Mesothelial cell of epicardium (in vitro differentiated cells): ENCODE results near the gene LAMA3. TPM values are rescaled to one million over a fixed set of nuclear protein-coding genes. Genes with fewer than 3 reads are reported as not detected.

Experiments used
- DNase-seq, 2 experiments: peaks; one replicate each; pipeline ENCODE4 v3.0.0; 2021; ENCODE audit warnings: low spot score in 2 of 2; ENCODE audit not compliant: unreplicated experiment in 2 of 2
- H3K27ac Mint-ChIP-seq: 2 replicates; pipeline ENCODE4 v1.8.0; 2021; ENCODE audit warnings: mixed read lengths
- H3K27me3 Mint-ChIP-seq: 2 replicates; pipeline ENCODE4 v1.8.0; 2021; ENCODE audit warnings: low read depth, mixed read lengths
- H3K36me3 Mint-ChIP-seq: 2 replicates; pipeline ENCODE4 v1.8.0; 2021; ENCODE audit warnings: mixed read lengths
- H3K4me1 Mint-ChIP-seq: 2 replicates; pipeline ENCODE4 v1.8.0; 2021; ENCODE audit warnings: mixed read lengths
- H3K4me3 Mint-ChIP-seq: 2 replicates; pipeline ENCODE4 v1.8.0; 2021; ENCODE audit warnings: mild to moderate bottlenecking, moderate library complexity, mixed read lengths
- H3K9me3 Mint-ChIP-seq: 2 replicates; pipeline ENCODE4 v1.8.0; 2021; ENCODE audit warnings: mixed read lengths
- total RNA-seq: library from RNA; stranded (reverse); gene quantifications from 3 replicates; pipeline ENCODE4 v1.2.1, GENCODE V29; 2021
- TF ChIP-seq, protein P1 (sequence below): fragments of 200-600 bp; sonication (generic); IDR thresholded peaks from one replicate; pipeline ENCODE4 v1.5.0; 2021; ENCODE audit warnings: antibody characterized with exemption; ENCODE audit not compliant: unreplicated experiment

The LAMA3 gene
- total RNA-seq, 1 donor from 2014 or later: 6.7 TPM

DNA sequence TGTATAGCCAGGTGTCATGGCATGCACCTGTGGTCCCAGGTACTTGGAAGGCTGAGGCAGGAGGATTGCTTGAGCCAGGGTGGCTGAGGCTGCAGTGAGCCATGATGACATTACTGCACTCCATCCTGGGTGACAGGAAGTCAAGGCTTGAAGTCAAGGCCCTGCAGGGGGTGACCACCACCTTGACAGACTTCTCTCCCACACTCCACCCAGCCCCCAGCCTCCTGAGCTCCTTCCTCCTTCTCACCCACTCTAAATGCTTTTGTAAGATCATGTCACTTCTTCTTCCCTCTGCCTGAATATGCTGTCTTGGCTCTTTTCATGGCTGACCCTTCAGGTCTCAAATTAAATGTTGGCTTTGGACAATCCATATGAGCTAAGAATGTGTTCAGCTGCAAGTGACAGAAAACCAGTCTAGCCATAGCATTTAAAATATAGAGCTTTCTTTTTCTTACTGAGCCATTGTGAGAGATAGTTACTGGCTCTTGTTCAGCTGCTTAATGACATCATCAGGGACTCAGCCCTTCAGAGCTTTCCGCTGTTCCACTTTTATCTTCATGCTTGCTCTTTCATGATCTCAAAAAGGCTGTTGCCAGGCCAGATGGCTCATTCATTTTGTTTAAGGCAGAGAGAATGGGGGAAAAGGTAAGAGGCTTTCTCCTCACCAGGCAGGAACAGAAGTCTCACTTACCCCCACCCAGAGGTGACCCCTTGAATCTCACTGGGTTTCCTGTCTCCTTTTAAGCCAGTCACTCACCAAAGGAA lies 288.6 kb downstream of the LAMA3 start:
- no peak overlapping the region for H3K4me3 Mint-ChIP-seq
- H3K27me3 Mint-ChIP-seq: peaks cover 16% of the 10 kb centered on the region
- H3K27ac Mint-ChIP-seq: peak overlapping the region; percentile 2
- peaks cover 20% of the 10 kb centered on the region for H3K4me1 Mint-ChIP-seq
- TF ChIP-seq, protein P1, sequence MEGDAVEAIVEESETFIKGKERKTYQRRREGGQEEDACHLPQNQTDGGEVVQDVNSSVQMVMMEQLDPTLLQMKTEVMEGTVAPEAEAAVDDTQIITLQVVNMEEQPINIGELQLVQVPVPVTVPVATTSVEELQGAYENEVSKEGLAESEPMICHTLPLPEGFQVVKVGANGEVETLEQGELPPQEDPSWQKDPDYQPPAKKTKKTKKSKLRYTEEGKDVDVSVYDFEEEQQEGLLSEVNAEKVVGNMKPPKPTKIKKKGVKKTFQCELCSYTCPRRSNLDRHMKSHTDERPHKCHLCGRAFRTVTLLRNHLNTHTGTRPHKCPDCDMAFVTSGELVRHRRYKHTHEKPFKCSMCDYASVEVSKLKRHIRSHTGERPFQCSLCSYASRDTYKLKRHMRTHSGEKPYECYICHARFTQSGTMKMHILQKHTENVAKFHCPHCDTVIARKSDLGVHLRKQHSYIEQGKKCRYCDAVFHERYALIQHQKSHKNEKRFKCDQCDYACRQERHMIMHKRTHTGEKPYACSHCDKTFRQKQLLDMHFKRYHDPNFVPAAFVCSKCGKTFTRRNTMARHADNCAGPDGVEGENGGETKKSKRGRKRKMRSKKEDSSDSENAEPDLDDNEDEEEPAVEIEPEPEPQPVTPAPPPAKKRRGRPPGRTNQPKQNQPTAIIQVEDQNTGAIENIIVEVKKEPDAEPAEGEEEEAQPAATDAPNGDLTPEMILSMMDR: no peak
- DNase-seq: no peak
- H3K9me3 Mint-ChIP-seq: peaks cover 22% of the 10 kb centered on the region
- no peaks in the 10 kb centered on the region for H3K36me3 Mint-ChIP-seq

DNA sequence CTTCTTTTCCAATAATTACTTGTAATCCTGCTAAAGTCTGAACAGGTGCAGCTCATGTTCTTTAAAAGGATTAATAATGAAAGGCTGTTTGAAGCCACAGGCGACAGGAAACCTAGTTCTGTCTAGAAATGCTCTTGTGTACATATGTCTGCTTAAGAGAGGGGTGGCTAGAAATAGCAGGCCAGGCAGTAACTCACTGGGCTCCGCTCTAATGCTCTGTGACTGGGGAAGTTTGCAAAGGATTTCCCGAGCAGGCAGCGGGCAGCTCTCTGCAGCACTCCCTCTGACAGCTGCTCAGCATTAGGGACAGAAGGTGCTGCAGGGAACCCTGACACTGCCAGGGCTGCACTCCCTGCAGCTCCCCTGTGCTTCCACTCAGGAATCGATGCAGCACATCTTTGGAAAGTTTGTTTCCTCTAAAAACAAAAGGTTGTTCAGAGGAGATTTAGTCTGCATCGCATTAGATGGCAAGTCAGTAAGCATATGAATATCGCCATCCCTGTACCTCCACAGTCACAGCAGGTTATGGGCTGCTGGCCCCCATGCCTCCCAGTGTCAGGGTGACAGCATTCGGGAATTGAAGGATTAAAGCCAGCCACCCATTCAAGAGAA lies 292.2 kb downstream of the LAMA3 start:
- H3K27me3 Mint-ChIP-seq: peaks cover 6% of the 10 kb centered on the region
- TF ChIP-seq, protein P1: no peak
- peaks cover 10% of the 10 kb centered on the region for H3K9me3 Mint-ChIP-seq
- DNase-seq: no peak
- peaks cover 12% of the 10 kb centered on the region for H3K4me1 Mint-ChIP-seq
- no peak overlapping the region for H3K4me3 Mint-ChIP-seq
- no peaks in the 10 kb centered on the region for H3K36me3 Mint-ChIP-seq
- no peak overlapping the region for H3K27ac Mint-ChIP-seq

- Mint-ChIP-seq H3K4me3 (no peak overlapping the region), H3K4me1 (peaks cover 12% of the 10 kb centered on the region), H3K9me3 (peaks cover 9% of the 10 kb centered on the region), H3K27ac (no peak overlapping the region), H3K36me3 (no peaks in the 10 kb centered on the region), H3K27me3 (no peaks in the 10 kb centered on the region)
- no peak for DNase-seq
- TF ChIP-seq, protein P1: no peak
These were observed 293.2 kb downstream of the LAMA3 start for GRCh38 chr18:23982155-23983079.

DNA sequence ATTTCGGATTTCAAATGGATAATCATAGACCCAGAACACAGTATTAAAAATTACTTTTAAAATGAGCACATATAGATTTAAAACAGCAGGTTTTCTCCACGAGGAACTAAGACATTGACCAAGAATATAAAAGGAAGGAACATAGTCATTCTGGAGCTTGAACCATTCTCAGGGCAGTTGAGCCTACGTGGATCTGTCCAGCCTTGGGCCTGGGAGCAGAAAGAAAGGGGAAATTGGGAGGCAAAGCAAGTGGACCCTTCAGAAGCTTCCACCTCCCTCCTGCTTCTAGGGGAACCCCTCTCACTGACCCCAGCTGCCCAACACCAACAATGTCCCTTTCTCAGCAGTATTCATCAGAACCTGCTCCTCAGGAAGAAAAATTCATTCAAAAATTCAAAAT lies 293.9 kb downstream of the LAMA3 start:
- Mint-ChIP-seq H3K27ac (no peak overlapping the region), H3K9me3 (peaks cover 5% of the 10 kb centered on the region), H3K4me1 (peaks cover 9% of the 10 kb centered on the region), H3K36me3 (no peaks in the 10 kb centered on the region), H3K27me3 (peaks cover 3% of the 10 kb centered on the region), H3K4me3 (no peak overlapping the region)
- DNase-seq: no peak
- TF ChIP-seq, protein P1: no peak

DNA sequence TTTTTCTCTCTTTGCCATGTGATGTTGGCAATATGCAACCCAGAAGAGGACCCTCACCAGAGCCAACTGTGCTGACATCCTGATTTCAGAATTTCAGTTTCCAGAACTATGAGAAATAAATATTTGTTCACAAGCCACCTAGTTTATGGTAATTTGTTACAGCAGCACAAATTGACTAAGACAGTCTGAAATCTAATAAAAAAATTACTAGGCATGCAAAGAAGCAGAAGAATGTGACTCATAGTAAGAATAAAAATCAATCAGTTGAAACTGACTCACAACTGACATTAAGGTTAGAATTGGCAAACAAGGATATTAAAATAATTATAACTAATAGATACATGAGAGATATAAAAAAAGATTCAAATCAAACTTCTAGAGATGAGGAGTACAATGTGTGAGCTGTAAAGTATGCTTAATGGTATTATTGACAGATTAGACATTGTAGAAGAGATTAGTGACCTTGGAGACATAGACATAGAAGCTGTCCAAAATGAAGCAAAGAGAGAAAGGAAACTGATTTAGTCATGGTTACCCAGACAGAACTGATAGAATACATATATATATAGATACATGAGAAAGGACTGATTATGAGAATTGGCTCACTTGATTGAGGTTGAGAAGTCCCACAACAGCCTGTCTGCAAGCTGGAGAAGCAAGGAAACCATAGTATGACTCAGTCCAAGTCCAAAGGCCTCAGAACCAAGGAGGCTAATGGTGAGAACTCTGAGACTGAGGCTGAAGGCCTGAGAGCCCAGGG lies 297.5 kb downstream of the LAMA3 start:
- peaks cover 10% of the 10 kb centered on the region for H3K9me3 Mint-ChIP-seq
- TF ChIP-seq, protein P1: no peak
- H3K4me3 Mint-ChIP-seq: no peak overlapping the region
- H3K27ac Mint-ChIP-seq: no peak overlapping the region
- DNase-seq: no peak
- H3K4me1 Mint-ChIP-seq: peaks cover 7% of the 10 kb centered on the region
- no peaks in the 10 kb centered on the region for H3K36me3 Mint-ChIP-seq
- H3K27me3 Mint-ChIP-seq: peaks cover 16% of the 10 kb centered on the region
